Prostate gland (tissue), 2 donors: ENCODE data around the gene C3. TPM values are rescaled to one million over a fixed set of nuclear protein-coding genes. Genes with fewer than 3 reads are reported as not detected.

ENCODE experiments used
- DNase-seq: peaks from one replicate; pipeline ENCODE4 v3.0.0-alpha.2; 2019; ENCODE audit warnings: low spot score
- H3K27ac ChIP-seq, 2 donors: fragments of 200-600 bp; sonication (generic); 2 replicates each; pipeline ENCODE4 v1.5.1; 2017 to 2019
- H3K27me3 ChIP-seq: fragments of 200-600 bp; sonication (generic); replicated peaks from 2 replicates; pipeline ENCODE4 v1.5.1; 2019; ENCODE audit not compliant: insufficient read depth
- H3K36me3 ChIP-seq, 2 donors: fragments of 200-600 bp; sonication (generic); 1 replicate in 1 of 2; 2 replicates in 1 of 2; pipeline versions ENCODE4 v1.5.1 to v1.8.1; 2017 to 2019
- H3K4me1 ChIP-seq: fragments of 200-600 bp; sonication (generic); replicated peaks from 2 replicates; pipeline ENCODE4 v1.5.1; 2019
- H3K4me3 ChIP-seq, 2 donors: fragments of 200-600 bp; sonication (generic); 2 replicates each; pipeline ENCODE4 v1.5.1; 2017 to 2019
- H3K9me3 ChIP-seq: fragments of 200-600 bp; sonication (generic); 2 replicates; pipeline ENCODE4 v1.5.1; 2017
- POLR2A ChIP-seq: fragments of 450-650 bp; IDR thresholded peaks from one replicate; pipeline ENCODE4 v1.6.1; 2016; ENCODE audit warnings: antibody characterized with exemption, mild to moderate bottlenecking
- POLR2AphosphoS5 ChIP-seq: sonication (generic); formaldehyde crosslinking; IDR thresholded peaks from one replicate; pipeline ENCODE4 v1.6.1; 2017; ENCODE audit warnings: antibody characterized with exemption
- WGBS: methylation state at CpG from one replicate; pipeline ENCODE4 v1.1.5; 2018; 5-methylcytosine and 5-hydroxymethylcytosine counted together
- intact Hi-C: fragments of 100-400 bp; cut with DNase I; formaldehyde crosslinking; loops from one replicate; pipeline ENCODE4 v1.14.2; 2022
- total RNA-seq, 2 donors: library from RNA; depleted of rRNA; stranded (reverse); fragments of >200 nt; gene quantifications; one replicate each; pipeline ENCODE4 v1.1.0, GENCODE V29; 2016
- TF ChIP-seq, protein P1 (sequence below), 4 experiments: fragments of 200-600 bp in 2 of 4; fragments of 450-650 bp in 2 of 4; sonication (generic) in 2 of 4; IDR thresholded peaks; 1 replicate in 3 of 4; 2 replicates in 1 of 4; pipeline ENCODE4 v1.5.1; 2016 to 2019; ENCODE audit warnings: antibody characterized with exemption in 4 of 4, mild to moderate bottlenecking in 2 of 4, moderate library complexity in 2 of 4

Gene C3
- total RNA-seq, 2 donors from 2014 or later = 95.1 to 165 TPM

GRCh38 chr19:6714749-6715555, 5.5 kb downstream of the C3 start:
- TF ChIP-seq POLR2A (no peak), POLR2AphosphoS5 (no peak)
- TF ChIP-seq, protein P1, sequence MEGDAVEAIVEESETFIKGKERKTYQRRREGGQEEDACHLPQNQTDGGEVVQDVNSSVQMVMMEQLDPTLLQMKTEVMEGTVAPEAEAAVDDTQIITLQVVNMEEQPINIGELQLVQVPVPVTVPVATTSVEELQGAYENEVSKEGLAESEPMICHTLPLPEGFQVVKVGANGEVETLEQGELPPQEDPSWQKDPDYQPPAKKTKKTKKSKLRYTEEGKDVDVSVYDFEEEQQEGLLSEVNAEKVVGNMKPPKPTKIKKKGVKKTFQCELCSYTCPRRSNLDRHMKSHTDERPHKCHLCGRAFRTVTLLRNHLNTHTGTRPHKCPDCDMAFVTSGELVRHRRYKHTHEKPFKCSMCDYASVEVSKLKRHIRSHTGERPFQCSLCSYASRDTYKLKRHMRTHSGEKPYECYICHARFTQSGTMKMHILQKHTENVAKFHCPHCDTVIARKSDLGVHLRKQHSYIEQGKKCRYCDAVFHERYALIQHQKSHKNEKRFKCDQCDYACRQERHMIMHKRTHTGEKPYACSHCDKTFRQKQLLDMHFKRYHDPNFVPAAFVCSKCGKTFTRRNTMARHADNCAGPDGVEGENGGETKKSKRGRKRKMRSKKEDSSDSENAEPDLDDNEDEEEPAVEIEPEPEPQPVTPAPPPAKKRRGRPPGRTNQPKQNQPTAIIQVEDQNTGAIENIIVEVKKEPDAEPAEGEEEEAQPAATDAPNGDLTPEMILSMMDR (IDR thresholded peaks at IDR 0.05) = no peak
- H3K27ac ChIP-seq = no peak overlapping the region
- intact Hi-C loops = no loop called here
- no peak for DNase-seq
- 89% methylated on average over 11 of the region's 11 CpGs for WGBS
- no peaks in the 10 kb centered on the region for H3K36me3 ChIP-seq
- no peak overlapping the region for H3K4me3 ChIP-seq
- H3K9me3 ChIP-seq = no peaks in the 10 kb centered on the region
- no peaks in the 10 kb centered on the region for H3K4me1 ChIP-seq
- no peaks in the 10 kb centered on the region for H3K27me3 ChIP-seq

DNA sequence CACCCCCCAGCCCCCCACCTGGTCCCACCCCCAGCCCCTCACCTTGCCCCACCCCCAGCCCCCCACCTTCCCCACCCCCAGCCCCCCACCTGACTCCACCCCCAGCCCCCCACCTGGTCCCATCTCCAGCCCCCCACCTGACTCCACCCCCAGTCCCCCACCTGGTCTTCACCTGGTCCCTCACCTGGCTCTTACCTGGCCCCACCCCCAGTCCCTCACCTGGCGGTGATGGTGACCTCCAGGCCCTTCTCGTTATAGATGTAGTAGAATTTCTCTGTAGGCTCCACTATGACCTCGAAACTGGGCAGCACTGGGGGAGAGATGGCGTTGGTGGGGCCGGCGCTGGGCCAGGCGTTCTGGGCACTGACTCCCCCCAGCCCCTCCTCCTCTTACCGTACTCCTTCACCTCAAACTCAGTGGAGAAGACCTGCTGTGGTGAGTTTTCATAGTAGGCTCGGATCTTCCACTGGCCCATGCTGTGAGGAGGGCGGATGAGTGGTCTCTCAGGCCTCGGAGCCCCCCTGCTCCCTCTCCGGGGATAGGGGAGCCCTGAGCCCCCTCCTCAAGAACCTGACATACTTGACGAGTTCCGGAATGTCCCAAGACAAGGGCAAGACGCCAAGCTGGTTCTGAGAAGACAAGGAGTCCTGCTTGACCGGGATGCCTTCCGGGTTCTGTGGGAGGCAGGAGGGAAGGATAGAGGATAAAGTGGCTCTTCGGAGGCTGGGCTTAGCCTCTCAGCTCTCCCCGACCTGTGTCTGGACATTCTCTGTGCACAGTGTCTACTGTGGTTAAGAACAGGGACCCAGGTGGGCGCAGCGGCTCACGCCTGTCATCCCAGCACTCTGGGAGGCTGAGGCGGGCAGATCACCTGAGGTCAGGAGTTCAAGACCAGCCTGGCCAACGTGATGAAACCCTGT, 6.4 kb downstream of the C3 start:
- Histone ChIP-seq H3K4me1 (no peaks in the 10 kb centered on the region), H3K27ac (no peak overlapping the region), H3K27me3 (no peaks in the 10 kb centered on the region), H3K4me3 (no peak overlapping the region), H3K36me3 (no peaks in the 10 kb centered on the region), H3K9me3 (no peaks in the 10 kb centered on the region)
- intact Hi-C loops = no loop called here
- WGBS = 65% methylated on average over 24 of the region's 24 CpGs
- TF ChIP-seq, protein P1 (IDR thresholded peaks at IDR 0.05) = no peak
- TF ChIP-seq POLR2AphosphoS5 = no peak
- no peak for TF ChIP-seq POLR2A
- DNase-seq = no peak

DNA sequence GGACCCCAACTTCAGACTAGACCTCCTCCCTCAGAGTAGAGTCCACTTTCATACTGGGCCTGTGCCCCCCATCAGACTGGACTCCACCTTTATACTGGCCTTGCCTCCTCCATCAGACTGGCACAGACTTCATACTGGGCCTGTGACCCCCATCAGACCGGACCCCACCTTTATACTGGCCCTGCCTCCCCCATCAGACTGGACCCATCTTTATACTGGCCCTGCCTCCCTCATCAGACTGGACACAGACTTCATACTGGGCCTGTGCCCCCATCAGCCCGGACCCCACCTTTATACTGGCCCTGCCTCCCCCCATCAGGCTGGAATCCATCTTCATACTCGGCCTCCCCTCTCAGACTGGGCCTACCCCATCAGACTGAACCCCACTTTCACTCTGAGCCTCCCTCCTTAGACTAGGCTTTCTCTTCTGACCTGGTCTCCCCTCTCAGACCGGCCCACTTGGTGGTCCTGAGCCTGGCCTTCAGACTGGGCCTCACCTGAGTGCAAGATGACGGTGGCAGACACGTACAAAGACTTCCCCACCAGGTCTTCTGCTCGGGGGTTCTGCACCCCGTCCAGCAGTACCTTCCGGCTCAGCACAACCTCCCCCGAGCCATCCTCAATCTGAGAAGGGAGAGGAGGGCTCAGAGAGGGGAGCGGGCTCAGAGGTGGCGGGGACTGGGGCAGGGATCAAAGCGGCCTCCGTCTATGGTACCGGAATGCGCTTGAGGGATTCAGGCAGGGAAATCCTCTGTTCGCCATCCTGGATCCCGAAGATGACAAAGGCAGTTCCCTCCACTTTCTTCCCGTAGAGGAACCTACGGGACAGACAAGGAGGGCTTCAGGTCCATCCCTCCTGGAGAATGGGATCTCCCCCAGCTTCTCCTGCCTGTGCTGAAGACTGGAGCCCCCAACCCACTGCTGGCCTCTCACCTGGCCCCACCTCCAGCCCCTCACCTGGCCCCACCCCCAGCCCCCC, 7.5 kb downstream of the C3 start:
- Histone ChIP-seq H3K4me3 (no peak overlapping the region), H3K27ac (no peak overlapping the region), H3K36me3 (no peaks in the 10 kb centered on the region), H3K27me3 (no peaks in the 10 kb centered on the region), H3K9me3 (no peaks in the 10 kb centered on the region), H3K4me1 (no peaks in the 10 kb centered on the region)
- no peak for DNase-seq
- no peak for TF ChIP-seq POLR2AphosphoS5
- TF ChIP-seq, protein P1 (IDR thresholded peaks at IDR 0.05) = no peak
- TF ChIP-seq POLR2A = no peak
- intact Hi-C loops = no loop called here
- 94% methylated on average over 20 of the region's 20 CpGs for whole genome bisulfite sequencing

DNA sequence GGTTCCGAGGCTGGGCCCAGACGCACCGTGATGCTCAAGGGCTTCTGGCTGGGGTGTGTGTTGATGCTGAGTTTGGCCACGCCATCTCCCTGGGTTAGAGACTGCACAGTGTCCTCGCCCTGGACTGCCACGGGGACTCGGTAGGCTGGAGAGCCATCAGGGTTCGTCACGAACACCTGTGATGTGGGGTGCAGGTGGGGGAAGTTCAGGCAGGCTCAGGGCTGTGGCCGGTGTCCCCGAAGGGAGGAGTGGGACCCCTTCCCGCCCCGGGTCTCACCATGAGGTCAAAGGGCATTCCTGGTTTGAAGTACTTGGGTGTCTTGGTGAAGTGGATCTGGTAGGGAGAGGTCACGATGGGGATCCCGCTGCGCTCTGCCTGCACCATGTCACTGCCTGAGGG, 8.2 kb downstream of the C3 start:
- no peaks in the 10 kb centered on the region for H3K9me3 ChIP-seq
- no peak for DNase-seq
- intact Hi-C loops = no loop called here
- no peak for TF ChIP-seq POLR2AphosphoS5
- TF ChIP-seq, protein P1 (IDR thresholded peaks at IDR 0.05) = no peak
- TF ChIP-seq POLR2A = no peak
- no peak overlapping the region for H3K4me3 ChIP-seq
- no peak overlapping the region for H3K27ac ChIP-seq
- 92% methylated on average over 16 of the region's 16 CpGs for whole genome bisulfite sequencing
- no peaks in the 10 kb centered on the region for H3K36me3 ChIP-seq
- no peaks in the 10 kb centered on the region for H3K4me1 ChIP-seq
- H3K27me3 ChIP-seq = no peaks in the 10 kb centered on the region
